Right cardiac atrium (tissue), 5 donors: ENCODE measurements around the gene CRIM1. TPM values are rescaled to one million over a fixed set of nuclear protein-coding genes. Genes with fewer than 3 reads are reported as not detected.
"Not testable (repeated sequence)": the region's sequence is repeated elsewhere in the genome, so short reads cannot be mapped to it uniquely, and the experiment has no call there.

Experiments used
- ATAC-seq, 2 donors: fragments of 200-7000 bp; cut with Tn5 transposase; one replicate each; pipeline versions ENCODE4 v1.8.0 to v1.9.1; 2020; ENCODE audit warnings: moderate library complexity in 2 of 2, mild to moderate bottlenecking in 1 of 2
- DNase-seq, 3 donors: peaks; one replicate each; pipeline ENCODE4 v3.0.0-alpha.2; 2020
- H3K27ac ChIP-seq: one replicate; pipeline ENCODE4 v1.5.1; 2013; ENCODE audit warnings: mild to moderate bottlenecking, low read length, control low read depth, moderate library complexity
- H3K27me3 ChIP-seq: one replicate; pipeline ENCODE4 v1.6.1; 2013; ENCODE audit not compliant: control insufficient read depth, insufficient read depth
- H3K4me1 ChIP-seq: one replicate; pipeline ENCODE4 v1.6.1; 2013; ENCODE audit warnings: low read length; ENCODE audit not compliant: control insufficient read depth, insufficient read depth
- H3K4me3 ChIP-seq: one replicate; pipeline ENCODE4 v1.5.1; 2013; ENCODE audit warnings: low read length, control low read depth
- H3K9me3 ChIP-seq: one replicate; pipeline ENCODE4 v1.6.1; 2013; ENCODE audit warnings: low read length; ENCODE audit not compliant: control insufficient read depth
- WGBS: extraction: QIAGEN DNeasy Blood & Tissue Kit; methylation state at CpG from one replicate; pipeline ENCODE4 v1.1.7; 2013; 5-methylcytosine and 5-hydroxymethylcytosine counted together
- intact Hi-C, 4 donors: fragments of 100-400 bp; cut with DNase I; formaldehyde crosslinking; loops; one replicate each; pipeline versions ENCODE4 v1.11.0 to v1.14.0; 2022 to 2023
- long read RNA-seq, 4 donors: library from polyadenylated mRNA; unstranded; transcript quantifications; one replicate each; pipeline ENCODE4 v2.0.0, GENCODE V29; 2020 to 2021
- polyA plus RNA-seq: library from polyadenylated mRNA; stranded (reverse); fragments of 200-250 nt; gene quantifications from one replicate; pipeline ENCODE4 v1.2.3, GENCODE V29; 2013
- total RNA-seq, 4 donors: library from RNA; stranded (reverse); fragmentation: NEBNext Ultra II Directional; extraction: Animal tissue kit (Norgen Biotek cat#: 25700); gene quantifications; one replicate each; pipeline ENCODE4 v1.2.1, GENCODE V29; 2021
- donor health status: healthy with polysubstance abuse.
- donor health status: DM: no; HTN: yes; CAD: no.
- donor health status: DM: no; HTN: no; CAD: no.
- donor health status: DM: no; HTN: yes; CAD: no; lungs with severe emphysema.
- donor health status: DM: yes; HTN: yes; CAD: no.

CRIM1 gene, protein sequence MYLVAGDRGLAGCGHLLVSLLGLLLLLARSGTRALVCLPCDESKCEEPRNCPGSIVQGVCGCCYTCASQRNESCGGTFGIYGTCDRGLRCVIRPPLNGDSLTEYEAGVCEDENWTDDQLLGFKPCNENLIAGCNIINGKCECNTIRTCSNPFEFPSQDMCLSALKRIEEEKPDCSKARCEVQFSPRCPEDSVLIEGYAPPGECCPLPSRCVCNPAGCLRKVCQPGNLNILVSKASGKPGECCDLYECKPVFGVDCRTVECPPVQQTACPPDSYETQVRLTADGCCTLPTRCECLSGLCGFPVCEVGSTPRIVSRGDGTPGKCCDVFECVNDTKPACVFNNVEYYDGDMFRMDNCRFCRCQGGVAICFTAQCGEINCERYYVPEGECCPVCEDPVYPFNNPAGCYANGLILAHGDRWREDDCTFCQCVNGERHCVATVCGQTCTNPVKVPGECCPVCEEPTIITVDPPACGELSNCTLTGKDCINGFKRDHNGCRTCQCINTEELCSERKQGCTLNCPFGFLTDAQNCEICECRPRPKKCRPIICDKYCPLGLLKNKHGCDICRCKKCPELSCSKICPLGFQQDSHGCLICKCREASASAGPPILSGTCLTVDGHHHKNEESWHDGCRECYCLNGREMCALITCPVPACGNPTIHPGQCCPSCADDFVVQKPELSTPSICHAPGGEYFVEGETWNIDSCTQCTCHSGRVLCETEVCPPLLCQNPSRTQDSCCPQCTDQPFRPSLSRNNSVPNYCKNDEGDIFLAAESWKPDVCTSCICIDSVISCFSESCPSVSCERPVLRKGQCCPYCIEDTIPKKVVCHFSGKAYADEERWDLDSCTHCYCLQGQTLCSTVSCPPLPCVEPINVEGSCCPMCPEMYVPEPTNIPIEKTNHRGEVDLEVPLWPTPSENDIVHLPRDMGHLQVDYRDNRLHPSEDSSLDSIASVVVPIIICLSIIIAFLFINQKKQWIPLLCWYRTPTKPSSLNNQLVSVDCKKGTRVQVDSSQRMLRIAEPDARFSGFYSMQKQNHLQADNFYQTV
- total RNA-seq (10 to 100 TPM; 21.2 to 34.0 (median 29.3) TPM), polyA plus RNA-seq (10.5 TPM)
- long read RNA-seq, donor 1, partial matches to known transcripts, result 3 of 5 reads
- long read RNA-seq, donor 1, other reads (novel, unspliced or antisense), result 2 of 5 reads
- long read RNA-seq, donor 2, full-length matches to known transcripts, result 1 of 4 reads
- long read RNA-seq, donor 2, partial matches to known transcripts, result 2 of 4 reads
- long read RNA-seq, donor 2, other reads (novel, unspliced or antisense), result 1 of 4 reads
- long read RNA-seq, donor 3, partial matches to known transcripts, result 7 of 11 reads
- long read RNA-seq, donor 3, other reads (novel, unspliced or antisense), result 4 of 11 reads
- long read RNA-seq, donor 4, partial matches to known transcripts, result 3 of 5 reads
- long read RNA-seq, donor 4, other reads (novel, unspliced or antisense), result 2 of 5 reads

DNA sequence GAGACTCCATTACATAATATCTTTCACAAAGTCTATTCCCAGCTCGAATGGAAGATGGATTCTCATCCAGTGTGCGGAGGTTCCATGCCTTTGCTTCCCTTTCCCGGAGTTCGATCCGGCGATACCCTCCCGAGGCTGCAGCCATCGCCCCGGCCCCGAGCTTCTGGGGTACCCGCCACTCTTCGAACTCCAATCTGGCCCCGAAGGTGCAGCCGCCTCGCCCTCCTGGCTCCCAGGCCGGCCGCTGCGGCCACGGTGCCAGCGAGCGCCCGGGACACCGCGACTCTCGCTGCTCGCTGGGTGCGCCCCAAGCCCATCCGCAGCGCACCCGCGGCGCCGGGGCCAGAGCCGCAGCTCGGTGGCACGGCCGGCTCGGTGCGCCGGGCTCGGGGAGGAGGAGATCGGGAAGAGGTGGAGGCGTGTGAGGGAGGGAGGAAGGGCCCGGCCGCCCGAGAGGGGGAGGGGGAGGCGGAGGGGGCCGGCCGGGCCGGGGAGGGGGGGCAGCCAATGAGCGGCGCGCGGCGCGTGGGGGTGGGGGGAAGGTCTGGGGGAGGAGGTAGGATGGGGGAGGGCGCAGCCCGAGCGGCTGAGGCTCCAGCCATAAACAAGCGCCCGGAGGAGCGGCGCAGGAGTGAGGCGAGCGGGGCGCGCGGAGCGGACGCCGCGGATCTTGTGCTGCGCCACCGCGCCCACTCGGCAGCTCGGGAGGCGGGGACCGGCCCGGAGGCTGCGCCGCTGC, at the start of gene CRIM1:
Gene CRIM1, plus strand, starts transcription at position 628 of the 739 bp plus-strand sequence. CDS start 515 bp downstream, outside the sequence.
- peak; percentile 91 to 97 (median 96) for DNase-seq
- Histone ChIP-seq H3K4me1 (no peaks in the 10 kb centered on the region), H3K4me3 (peak within 1 kb of the TSS; percentile 97), H3K27ac (peak within 1 kb of the TSS; percentile 46), H3K27me3 (no peaks in the 10 kb centered on the region), H3K9me3 (no peaks in the 10 kb centered on the region)
- peak; percentile 86 to 90 for ATAC-seq
- intact Hi-C loops, result loop anchor here in 3 of 4 donors (5.0 to 10.0 kb wide), 3 partner anchors 57 to 149 kb away; no protein-coding TSS in a partner anchor
- 1% methylated on average over 82 of the region's 82 CpGs for WGBS

DNA sequence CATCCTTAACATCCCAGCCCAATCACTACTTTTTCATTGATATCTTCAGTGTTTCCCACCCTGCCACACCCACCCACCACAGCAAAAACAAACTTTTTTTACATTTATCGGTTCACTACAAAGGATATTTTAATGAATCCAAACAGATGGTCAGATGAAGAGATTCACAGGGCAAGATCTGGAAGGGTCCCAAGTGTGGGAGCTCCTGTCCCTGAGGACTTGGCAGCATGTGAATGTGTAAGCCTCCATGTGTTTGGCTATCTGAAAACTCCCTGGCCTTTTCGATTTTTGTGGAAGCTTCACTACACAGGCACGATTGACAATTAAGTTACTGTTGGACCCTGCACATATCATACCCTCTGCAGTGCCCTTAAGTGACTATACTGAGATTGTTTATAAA, 48.1 kb upstream of the CRIM1 start:
- Histone ChIP-seq H3K4me3 (no peak overlapping the region), H3K27ac (no peak overlapping the region), H3K4me1 (no peaks in the 10 kb centered on the region), H3K9me3 (no peaks in the 10 kb centered on the region), H3K27me3 (no peaks in the 10 kb centered on the region)
- DNase-seq (no peak), ATAC-seq (no peak)
- intact Hi-C loops, result no loop called here
- WGBS, result 69% methylated on average over 3 of the region's 3 CpGs

DNA sequence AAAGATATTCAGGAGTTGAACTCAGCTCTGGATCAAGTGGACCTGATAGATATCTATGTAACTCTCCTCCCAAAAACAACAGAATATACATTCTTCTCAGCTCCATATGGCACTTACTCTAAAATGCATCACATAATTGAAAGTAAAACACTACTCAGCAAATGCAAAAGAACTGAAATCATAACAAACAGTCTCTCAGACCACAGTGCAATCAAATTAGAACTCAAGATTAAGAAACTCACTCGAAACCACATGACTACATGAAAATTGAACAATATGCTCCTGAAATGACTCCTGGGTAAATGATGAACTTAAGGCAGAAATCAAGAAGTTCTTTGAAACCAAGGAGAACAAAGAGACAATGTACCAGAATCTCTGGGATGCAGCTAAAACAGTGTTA, 45.1 kb upstream of the CRIM1 start:
- H3K4me1 ChIP-seq, H3K27me3 ChIP-seq, H3K27ac ChIP-seq, H3K9me3 ChIP-seq, ATAC-seq, DNase-seq, intact Hi-C loops, H3K4me3 ChIP-seq: not testable (repeated sequence)
- 85% methylated on average over 1 of the region's 1 CpG for WGBS

DNA sequence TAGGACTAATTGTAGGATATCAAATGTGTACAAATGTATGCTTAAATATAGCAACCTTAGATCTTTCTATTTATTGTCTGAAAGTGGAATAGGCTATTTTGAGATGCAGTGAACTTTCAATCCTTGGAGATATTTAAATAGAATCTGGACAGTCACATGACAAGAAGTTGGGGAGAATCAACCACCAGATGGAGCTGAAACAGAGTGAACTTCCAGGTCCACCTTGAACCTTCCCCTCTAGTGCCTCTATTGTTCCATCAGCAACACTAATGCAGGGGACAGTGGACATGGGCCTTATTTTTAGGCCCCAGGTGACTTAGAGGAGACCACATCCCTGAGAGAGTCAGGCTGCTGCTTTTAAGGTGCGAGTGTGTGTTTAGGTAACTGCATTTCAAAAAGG, 37.0 kb upstream of the CRIM1 start:
- DNase-seq (no peak), ATAC-seq (no peak)
- no peak overlapping the region for H3K27ac ChIP-seq
- no peaks in the 10 kb centered on the region for H3K9me3 ChIP-seq
- no peak overlapping the region for H3K4me3 ChIP-seq
- H3K4me1 ChIP-seq, result no peaks in the 10 kb centered on the region
- H3K27me3 ChIP-seq, result no peaks in the 10 kb centered on the region
- intact Hi-C loops, result no loop called here
- WGBS, result 93% methylated on average over 1 of the region's 1 CpG

DNA sequence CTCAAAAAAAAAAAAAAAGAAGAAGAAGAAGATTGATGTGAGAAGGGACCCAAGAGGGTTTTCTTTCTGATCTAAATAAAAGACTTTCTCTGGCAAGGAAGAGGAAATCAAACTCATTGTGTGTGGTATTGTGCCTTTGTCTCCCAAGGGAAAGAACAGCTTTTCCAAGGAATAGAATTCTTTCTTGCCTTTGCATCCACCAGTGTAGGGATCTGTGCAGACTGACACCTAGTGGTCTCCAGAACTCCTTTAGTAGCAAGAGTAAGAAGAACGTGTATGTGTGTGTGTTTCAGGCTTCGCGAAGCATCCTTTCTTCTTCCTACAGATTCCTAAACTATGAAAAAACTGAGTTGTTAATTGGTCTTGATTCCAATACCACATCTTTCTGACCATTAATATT, 33.5 kb upstream of the CRIM1 start:
- H3K4me3 ChIP-seq, result no peak overlapping the region
- H3K27me3 ChIP-seq, result no peaks in the 10 kb centered on the region
- no peaks in the 10 kb centered on the region for H3K4me1 ChIP-seq
- H3K27ac ChIP-seq, result no peak overlapping the region
- DNase-seq (no peak), ATAC-seq (peak in 1 of 2 donors; percentile 26)
- WGBS, result 51% methylated on average over 3 of the region's 3 CpGs
- H3K9me3 ChIP-seq, result no peaks in the 10 kb centered on the region
- intact Hi-C loops, result no loop called here

DNA sequence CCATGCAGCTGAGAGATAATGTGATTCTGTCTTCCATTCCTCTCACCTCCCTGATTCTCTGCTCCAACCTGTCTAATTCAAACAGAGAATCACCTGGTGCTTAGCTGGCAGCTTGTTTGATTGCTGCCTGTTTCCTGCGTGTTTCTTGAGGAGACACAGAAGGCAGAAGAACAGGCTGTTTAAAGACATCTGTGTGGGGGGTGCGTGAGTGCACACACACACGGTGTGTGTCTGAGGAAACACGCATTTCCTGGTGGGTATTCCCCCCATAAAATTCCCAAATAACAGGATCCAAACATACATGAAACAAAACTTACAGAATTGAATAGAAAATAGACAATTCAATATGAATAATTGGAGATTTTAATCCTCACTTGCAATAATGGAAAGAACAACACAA, 29.3 kb upstream of the CRIM1 start:
- Histone ChIP-seq H3K27ac (no peak overlapping the region), H3K27me3 (no peaks in the 10 kb centered on the region), H3K4me1 (no peaks in the 10 kb centered on the region), H3K9me3 (no peaks in the 10 kb centered on the region), H3K4me3 (no peak overlapping the region)
- intact Hi-C loops, result no loop called here
- DNase-seq (no peak), ATAC-seq (no peak)
- WGBS, result 59% methylated on average over 4 of the region's 4 CpGs

DNA sequence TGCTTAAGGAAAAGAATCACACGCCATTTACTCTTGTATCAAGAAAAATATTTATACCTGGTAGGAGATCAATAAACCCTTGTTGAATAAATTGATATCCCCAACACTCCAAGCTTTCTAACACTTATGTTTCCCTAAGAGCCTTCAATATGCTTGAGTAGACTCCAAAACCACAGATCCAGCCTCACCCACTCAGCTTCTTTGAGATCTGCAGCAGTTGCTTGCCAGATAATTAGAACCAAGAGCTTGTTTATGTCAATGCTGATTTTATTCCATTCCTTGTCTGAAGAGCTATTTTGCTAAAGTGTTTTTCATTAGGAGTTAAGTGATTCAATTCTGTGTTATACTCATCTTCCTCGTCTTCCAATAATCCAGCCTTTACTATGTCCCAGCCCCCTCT, 26.3 kb upstream of the CRIM1 start:
- intact Hi-C loops, result no loop called here
- 34% methylated on average over 2 of the region's 2 CpGs for WGBS
- no peak overlapping the region for H3K4me3 ChIP-seq
- H3K9me3 ChIP-seq, result no peaks in the 10 kb centered on the region
- no peak overlapping the region for H3K27ac ChIP-seq
- ATAC-seq (no peak), DNase-seq (no peak)
- no peaks in the 10 kb centered on the region for H3K4me1 ChIP-seq
- no peaks in the 10 kb centered on the region for H3K27me3 ChIP-seq

DNA sequence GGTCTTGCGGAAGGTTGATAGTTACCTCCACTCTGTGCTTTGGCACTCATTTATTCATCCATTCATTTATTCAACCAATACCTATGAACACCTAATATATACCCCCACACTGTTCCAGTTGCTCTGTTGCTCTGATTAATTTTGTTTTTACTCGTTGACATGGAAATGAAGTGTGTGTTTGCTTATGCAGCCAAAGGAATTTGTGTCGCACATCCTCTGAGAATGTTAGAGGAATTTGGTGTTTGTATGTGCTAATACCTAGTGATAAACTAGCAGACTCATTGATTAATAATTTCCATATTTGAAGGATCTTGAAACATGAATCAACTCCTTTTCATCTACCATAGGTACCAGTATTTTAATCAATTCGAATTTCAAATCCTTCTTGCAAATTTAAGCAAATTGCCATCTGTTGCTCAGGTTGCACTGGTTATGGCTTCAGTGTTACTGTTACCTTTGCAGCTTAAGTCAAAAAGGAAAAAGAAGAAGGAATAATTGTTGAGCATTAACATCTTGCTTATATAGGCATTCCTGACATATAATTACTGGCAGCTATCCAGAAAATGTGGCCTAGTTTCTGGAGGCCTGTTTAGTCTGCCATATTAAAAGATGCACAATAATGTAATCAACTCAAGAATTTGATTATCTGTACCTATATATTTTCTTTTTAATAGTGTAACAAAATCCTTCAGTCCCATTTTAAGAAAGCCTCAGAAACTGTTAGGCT, 25.7 kb upstream of the CRIM1 start:
- Histone ChIP-seq H3K27ac (no peak overlapping the region), H3K4me1 (no peaks in the 10 kb centered on the region), H3K4me3 (no peak overlapping the region), H3K27me3 (no peaks in the 10 kb centered on the region), H3K9me3 (no peaks in the 10 kb centered on the region)
- intact Hi-C loops, result no loop called here
- 71% methylated on average over 4 of the region's 4 CpGs for WGBS
- ATAC-seq (peak in 1 of 2 donors; percentile 28), DNase-seq (no peak)

DNA sequence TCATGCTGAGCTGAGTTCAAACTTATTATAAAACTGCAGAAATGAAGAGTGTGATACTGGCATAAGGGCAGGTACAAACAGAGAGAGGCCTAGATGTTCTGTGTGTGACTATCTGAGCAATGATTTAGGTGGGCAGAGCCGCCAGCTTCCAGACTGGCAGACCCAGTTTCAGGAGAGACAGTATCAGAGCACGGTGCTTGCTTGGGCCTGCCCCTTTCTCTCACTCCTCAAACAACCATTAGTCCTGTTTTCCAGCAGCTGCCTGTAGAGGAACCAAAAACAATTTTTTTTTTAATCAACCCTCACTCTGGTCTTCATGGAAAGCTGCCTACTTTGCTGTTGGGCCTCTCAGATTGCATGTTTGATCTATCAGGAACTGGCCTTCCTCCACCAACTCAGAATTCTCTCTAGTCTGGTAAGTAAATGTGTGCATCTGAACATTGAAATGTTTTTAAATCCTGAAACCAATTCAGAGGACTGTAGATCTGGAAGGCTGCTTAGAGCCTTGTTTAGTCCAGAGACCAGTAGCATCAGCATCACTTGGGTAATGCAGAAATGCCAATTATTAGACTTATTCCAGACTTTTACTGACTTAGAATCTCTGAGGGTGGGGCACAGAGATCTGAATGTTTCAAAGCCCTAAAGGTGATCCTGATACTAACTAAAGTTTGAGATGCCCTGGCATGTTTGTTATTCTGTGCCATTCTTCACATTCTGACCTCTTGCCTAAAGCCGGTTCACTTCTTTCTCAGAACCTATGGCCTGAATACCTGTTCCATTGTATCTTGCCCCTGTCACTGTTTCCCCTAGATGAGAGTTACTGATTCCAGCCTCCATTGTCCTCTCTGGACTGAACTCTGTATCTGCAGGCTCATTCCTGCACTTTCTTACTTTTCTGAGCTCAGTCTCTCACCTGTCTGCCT, 24.8 kb upstream of the CRIM1 start:
- ATAC-seq (no peak), DNase-seq (no peak)
- Histone ChIP-seq H3K4me1 (no peaks in the 10 kb centered on the region), H3K27me3 (no peaks in the 10 kb centered on the region), H3K9me3 (no peaks in the 10 kb centered on the region), H3K4me3 (no peak overlapping the region), H3K27ac (no peak overlapping the region)
- intact Hi-C loops, result no loop called here
- 82% methylated on average over 3 of the region's 3 CpGs for WGBS
